HG02642 (cell line): ENCODE results near the gene SYNPO.

Source experiments
- ATAC-seq: cut with Tn5 transposase; IDR thresholded peaks from one replicate; pipeline ENCODE4 v1.9.1; 2021; ENCODE audit warnings: mild to moderate bottlenecking; ENCODE audit not compliant: unreplicated experiment, poor library complexity

Gene SYNPO

GRCh38 chr5:150607105-150607504, 33.4 kb upstream of the SYNPO start:
- ATAC-seq = no peak

- no peak for ATAC-seq
These were observed 32.5 kb upstream of the SYNPO start for GRCh38 chr5:150607991-150608390.

GRCh38 chr5:150608991-150609390, 31.5 kb upstream of the SYNPO start:
- ATAC-seq = no peak

- ATAC-seq = no peak
These were observed 30.4 kb upstream of the SYNPO start for GRCh38 chr5:150609843-150610584.

GRCh38 chr5:150611026-150611425, 29.4 kb upstream of the SYNPO start:
- no peak for ATAC-seq

- ATAC-seq = no peak
These were observed 28.1 kb upstream of the SYNPO start for GRCh38 chr5:150612405-150612804.

GRCh38 chr5:150612905-150613670, 27.4 kb upstream of the SYNPO start:
- ATAC-seq = no peak

GRCh38 chr5:150613991-150614660, 26.3 kb upstream of the SYNPO start:
- no peak for ATAC-seq

- ATAC-seq = no peak
These were observed 25.8 kb upstream of the SYNPO start for GRCh38 chr5:150614661-150615060.

GRCh38 chr5:150615141-150615699, 25.2 kb upstream of the SYNPO start:
- ATAC-seq = no peak

GRCh38 chr5:150616024-150616470, 24.4 kb upstream of the SYNPO start:
- no peak for ATAC-seq

- ATAC-seq = no peak
These were observed 24.0 kb upstream of the SYNPO start for GRCh38 chr5:150616506-150616905.

- no peak for ATAC-seq
These were observed 22.3 kb upstream of the SYNPO start for GRCh38 chr5:150618163-150618562.

GRCh38 chr5:150618588-150619281, 21.7 kb upstream of the SYNPO start:
- ATAC-seq = no peak

- no peak for ATAC-seq
These were observed 20.9 kb upstream of the SYNPO start for GRCh38 chr5:150619359-150620230.

GRCh38 chr5:150621301-150621700, 19.2 kb upstream of the SYNPO start:
- ATAC-seq = no peak

GRCh38 chr5:150622157-150622556, 18.3 kb upstream of the SYNPO start:
- no peak for ATAC-seq

- no peak for ATAC-seq
These were observed 17.1 kb upstream of the SYNPO start for GRCh38 chr5:150623152-150623877.

GRCh38 chr5:150623878-150624216, 16.6 kb upstream of the SYNPO start:
- no peak for ATAC-seq
